GM18498 (cell line): Measurements from ENCODE around the gene HIC1.

Experiments used
- ATAC-seq: cut with Tn5 transposase; IDR thresholded peaks from one replicate; pipeline ENCODE4 v1.9.1; 2021; ENCODE audit warnings: mild to moderate bottlenecking, moderate library complexity; ENCODE audit not compliant: unreplicated experiment

Gene HIC1

DNA sequence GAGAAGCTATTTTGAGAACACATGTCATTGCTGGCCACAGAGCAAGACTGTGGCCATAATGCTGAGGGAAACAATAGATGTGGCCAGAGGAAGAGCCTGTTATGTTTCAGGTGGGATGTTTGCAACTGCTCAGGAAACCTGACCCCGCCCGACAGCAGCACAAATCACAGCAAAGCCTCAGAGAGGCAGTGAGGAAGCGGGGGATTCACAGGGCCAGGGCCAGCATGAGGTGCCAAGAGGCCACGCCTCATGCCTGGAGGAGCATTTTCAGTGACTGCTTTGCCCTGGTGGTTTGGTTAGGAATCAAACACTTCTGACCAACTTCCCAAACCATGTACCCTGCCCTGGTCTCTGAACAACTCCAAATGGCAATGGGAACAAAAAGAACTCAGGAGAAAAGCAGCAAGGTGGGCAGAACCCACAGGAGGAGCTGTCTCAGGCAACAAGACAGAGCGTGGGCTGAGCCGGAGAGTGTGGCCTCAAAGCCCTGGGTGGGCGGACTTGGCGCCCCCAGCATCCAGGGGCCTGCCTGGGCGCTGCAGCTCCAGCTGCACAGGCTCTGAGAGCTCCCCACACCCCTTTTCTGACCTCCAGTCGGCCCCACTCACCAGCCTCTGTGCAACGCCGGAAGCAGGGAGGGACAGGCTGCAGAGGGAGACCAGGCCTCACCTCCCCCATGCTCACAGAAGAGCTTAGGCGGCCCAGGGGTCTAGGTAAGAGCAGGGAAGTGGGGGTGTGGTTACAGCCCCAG is 20.6 kb downstream of the HIC1 start:
- no peak for ATAC-seq

GRCh38 chr17:2076087-2076984 is 21.4 kb downstream of the HIC1 start:
- no peak for ATAC-seq

DNA sequence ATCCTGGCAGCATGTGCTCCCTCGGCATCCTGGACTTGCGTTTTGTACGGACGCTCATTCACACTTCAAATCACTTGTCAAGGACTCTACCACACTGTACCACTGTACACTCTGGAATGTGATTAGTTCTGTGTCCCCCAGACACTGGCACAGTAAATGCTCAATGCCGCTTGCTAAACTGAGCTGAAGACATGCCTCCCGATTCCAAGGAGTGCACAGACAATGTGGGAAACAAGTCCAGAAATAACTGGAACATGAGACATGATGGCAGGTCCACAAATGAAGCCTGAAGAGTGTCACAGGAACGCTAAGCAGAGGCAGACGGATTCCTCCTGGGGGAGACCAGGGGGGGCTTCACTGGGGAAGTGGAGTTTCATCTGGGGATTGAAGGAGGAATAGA is 22.1 kb downstream of the HIC1 start:
- no peak for ATAC-seq

DNA sequence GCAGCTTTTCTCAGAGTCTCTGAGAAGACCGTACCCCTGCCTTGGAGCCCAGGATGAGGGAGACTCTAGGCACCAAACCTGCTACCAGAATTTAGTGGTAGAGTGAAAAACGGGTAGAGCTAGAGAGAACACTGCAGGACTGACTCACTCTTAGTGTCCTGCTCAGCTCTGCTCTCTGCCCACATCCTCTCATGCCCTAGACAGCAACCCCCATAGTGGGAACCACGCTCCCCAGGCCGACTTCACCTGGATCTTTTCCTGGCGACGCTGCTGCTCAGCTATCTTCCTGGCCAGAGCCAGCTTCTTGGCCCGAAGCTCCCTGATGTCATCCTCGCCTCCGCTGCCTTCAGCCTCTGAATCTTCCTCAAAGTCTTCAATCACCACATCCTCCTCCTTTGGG is 26.7 kb downstream of the HIC1 start:
- no peak for ATAC-seq

DNA sequence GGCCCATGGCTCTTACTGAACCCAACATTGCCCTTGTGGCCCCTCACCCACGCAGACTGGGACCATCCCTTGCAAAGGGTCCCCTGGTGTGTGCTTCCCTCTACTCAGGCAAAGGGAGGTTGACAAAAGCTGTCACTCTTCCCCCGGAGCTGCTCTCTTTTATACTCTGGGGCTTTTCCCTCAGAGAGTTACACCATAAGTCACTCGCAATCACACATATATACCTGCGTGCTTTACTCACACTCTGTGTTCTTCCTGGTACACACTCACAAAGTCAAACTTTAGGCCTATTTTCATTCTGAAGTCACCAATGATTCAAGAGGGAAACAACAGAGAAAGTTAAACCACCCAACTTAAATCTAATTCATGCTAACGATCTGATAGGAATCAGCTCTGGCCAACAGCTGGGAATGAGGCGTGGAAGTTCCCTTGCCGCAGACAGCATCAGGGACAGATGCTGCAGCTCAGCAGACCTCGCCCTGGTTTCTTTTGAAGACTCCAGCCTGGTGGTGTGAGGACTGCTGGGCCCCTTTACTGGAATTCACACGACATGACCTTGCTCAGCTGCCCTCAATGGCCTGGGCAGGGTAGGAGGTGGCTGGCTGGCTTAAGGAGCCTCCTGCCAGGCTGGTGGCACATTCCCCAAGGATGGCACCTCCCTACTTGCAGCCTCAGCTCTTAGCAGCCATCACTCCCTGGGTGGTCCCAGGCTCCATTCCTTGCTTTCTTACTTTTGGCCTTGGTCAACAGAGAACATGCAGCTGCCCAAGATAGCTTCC is 27.3 kb downstream of the HIC1 start:
- ATAC-seq = no peak

- peak; percentile 45 for ATAC-seq
These were observed 28.7 kb downstream of the HIC1 start for GRCh38 chr17:2083613-2084035.

DNA sequence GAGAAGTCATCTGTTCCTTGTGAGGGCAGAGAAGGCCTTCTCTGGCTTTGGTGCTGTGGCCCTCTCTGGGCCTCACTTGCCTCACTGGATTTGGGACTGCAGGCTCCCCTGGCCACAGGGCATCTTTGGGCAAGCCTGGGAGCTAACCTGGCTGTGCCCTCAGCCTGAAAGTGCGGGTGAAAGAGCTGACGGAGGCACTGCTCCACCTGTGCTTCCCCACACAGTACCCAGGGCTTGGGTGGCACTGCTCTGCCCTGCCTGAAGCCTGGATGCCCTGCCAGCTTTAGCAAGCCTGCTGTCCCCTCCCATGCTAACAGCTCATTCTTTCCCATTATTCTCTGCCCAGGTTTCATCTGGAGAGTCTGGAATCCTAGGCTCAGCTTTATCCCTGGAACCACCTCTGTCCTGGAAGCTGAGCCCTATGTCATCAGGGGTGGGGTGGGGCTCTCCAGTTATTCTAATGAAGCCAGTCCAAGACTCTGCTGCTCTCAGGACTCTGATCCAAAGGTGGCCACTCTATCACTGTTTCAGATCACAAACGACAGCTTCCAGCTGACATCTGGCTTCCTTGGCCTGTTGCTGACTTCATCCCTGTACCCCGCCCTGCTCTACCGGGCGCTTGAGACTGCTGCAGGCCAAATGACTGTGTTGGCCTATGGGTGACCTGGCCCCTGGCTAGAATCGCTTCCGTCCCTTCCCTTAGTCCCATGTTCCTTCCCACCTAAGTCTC is 29.3 kb downstream of the HIC1 start:
- no peak for ATAC-seq

GRCh38 chr17:2084766-2085647 is 30.1 kb downstream of the HIC1 start:
- no peak for ATAC-seq

DNA sequence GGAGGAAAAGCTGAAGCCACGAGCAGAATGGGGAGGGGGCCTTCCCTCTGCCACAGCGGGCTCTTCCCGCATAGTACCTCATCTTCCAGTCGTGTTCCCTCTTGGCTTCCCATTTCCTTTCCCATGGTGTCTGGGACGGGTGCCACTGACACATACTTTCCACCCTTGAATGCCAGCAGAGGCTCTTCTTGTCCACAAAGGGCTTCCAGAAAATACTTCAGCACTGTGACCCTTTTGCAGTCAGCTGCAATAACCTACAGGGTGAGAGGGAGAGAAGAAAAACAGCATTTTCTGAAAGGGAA is 30.7 kb downstream of the HIC1 start:
- no peak for ATAC-seq

GRCh38 chr17:2086306-2086705 is 31.4 kb downstream of the HIC1 start:
- no peak for ATAC-seq

DNA sequence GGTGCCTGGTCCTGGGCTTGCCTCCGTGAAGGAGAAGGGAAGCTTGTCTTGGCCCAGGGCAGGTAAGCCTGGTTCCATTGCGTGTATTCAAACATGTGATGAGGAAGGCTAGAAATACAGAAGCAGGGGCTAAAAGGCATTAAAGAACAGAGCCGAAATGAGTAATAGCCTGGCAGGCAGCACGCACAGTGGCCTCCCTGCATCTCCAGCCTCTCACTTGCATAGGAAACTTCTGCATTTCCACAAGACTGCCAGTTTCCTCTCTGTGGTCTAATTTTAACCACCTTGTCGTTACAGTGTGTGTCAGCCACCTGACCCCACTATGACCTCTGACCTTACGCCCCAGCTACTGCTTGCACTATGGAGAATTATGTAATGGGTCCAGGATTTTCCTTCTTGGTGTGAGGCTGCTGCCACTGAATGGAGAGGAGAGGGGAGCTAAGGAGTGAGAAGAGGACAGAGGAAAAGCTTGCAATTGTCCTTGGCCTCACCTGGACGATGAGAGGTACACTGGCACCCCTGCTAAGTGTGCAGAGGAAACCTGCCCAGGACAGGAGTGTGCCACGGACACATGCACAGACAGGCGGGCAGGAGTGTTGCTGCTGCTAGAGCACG is 32.8 kb downstream of the HIC1 start:
- ATAC-seq = peak; percentile 38

- ATAC-seq = peak; percentile 25
These were observed 34.1 kb downstream of the HIC1 start for GRCh38 chr17:2089021-2089422.

DNA sequence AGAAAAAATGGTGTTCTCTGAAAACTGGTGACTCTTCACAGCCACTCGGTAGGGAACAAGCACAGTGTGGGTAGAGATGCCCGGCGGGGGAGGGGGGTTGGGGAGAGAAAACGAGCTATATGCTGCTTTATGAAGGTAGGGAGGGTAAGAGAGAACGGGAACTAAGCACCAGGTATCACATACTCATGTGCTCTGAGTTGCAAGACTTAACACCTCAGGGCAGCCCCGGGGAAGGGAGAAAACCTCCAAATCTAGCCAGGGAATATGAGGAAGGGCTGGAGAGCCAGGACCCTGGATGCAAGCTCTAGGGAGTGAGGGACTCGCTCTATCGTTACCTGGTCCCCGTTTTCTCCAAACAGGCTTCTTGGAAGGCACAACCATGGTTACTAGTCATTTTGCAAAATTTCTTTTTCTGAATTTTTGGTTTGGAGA is 35.3 kb downstream of the HIC1 start:
- no peak for ATAC-seq

DNA sequence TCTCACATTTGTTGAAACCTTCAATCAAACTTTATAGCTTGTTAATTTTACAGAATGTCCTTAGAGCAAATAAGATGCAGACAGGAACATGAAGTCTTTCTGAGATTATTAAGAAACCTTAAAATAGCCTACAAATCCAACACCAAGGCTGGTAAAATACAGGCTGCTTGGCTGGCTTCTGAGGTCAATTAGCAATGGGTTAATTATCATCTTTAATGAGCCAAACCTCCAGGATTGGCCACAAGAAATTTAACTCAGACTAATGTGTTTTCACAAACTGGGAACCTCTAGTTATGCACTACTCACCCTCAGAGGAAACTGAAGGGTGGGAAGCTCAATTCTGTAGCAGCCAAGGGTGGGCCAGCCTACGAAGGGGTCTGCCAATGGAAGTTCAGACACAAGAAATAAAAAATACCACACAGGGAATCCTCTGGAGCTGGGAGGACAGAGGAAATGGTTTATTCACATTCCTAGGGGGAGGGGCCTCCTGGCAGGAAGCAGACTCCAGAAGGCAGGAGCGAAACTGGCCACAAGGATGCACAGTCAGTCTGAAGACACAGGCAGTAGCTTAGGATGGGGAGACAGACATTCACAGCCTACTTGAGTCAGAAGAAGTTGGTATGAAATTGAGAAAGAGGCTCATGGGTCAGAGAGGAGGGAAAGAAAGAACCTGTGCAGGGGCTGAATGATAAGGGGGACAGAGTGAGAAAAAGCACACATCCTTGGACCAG is 36.1 kb downstream of the HIC1 start:
- no peak for ATAC-seq

DNA sequence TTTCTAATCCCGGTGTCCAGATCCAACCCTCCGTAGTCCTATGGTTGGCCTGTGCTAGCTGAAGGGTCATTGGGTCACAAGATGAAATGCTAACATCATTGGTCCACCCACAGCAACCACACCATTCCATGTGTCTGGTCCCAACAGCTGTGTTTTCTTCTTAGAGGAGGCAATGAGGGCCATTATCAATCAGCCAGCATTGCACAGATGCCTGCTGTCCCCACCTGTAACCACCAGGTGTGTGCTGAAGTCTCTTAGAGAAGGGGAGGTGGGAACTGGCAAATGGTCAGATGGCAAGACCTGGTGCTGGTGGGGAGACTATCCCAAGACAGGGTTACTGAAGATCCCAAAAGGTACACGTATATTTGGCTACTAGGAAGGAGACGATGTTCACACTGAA is 37.4 kb downstream of the HIC1 start:
- no peak for ATAC-seq

GRCh38 chr17:2093349-2093748 is 38.4 kb downstream of the HIC1 start:
- ATAC-seq = no peak

DNA sequence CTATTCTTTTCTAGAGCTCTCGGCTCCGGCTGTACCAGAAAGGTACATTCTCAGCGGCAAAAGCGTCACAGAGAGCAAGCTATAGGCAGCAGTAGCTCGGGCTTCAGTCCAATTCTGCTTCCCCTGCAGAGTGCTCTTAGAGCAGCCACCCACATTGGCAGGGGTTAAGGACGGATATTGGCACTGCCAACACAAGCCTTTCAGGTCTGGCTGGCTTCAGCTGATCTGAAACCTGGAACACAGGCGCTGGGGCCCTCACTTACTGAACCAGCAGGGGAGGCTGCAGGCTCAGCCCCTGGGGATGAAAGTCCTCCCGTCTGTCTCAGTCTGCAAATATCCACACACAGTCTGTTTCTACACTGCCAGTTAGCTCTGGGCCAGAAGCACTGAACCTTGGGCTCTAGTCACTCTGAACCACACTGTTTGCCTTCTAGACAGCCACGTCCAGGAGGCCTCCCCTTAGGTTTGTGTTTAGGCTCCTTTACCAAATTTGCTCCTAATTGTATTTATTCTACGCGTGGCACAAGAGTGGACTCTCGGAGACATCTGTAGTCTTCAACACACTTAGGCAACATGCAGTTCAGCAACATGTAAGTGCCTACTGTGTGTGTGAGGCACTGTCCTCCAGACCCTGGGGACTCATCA is 40.1 kb downstream of the HIC1 start:
- ATAC-seq = no peak

GRCh38 chr17:2095536-2095910 is 40.6 kb downstream of the HIC1 start:
- ATAC-seq = no peak
